T1000 (cell line): ENCODE results near the gene CENPU.
"Not testable (repeated sequence)": the region's sequence is repeated elsewhere in the genome, so short reads cannot be mapped to it uniquely, and the experiment has no call there.

Source experiments
- DNase-seq: peaks from one replicate; lab custom pipeline; 2025; ENCODE audit warnings: mixed read lengths; lab: John Stamatoyannopoulos, UW

CENPU gene

GRCh38 chr4:184751585-184751956, 17.7 kb upstream of the CENPU start:
- DNase-seq: no peak

GRCh38 chr4:184750926-184751584, 17.2 kb upstream of the CENPU start:
- no peak for DNase-seq

GRCh38 chr4:184748251-184748652, 14.4 kb upstream of the CENPU start:
- DNase-seq: no peak

GRCh38 chr4:184747034-184747830, 13.3 kb upstream of the CENPU start:
- no peak for DNase-seq

GRCh38 chr4:184745831-184746795, 12.2 kb upstream of the CENPU start:
- DNase-seq: no peak

GRCh38 chr4:184744236-184744635, 10.3 kb upstream of the CENPU start:
- no peak for DNase-seq

GRCh38 chr4:184743650-184744049, 9.8 kb upstream of the CENPU start:
- DNase-seq: no peak

GRCh38 chr4:184741651-184742050, 7.8 kb upstream of the CENPU start:
- not testable (repeated sequence) for DNase-seq

GRCh38 chr4:184740980-184741391, 7.1 kb upstream of the CENPU start:
- no peak for DNase-seq

- not testable (repeated sequence) for DNase-seq
Observed at GRCh38 chr4:184739575-184739974, 5.7 kb upstream of the CENPU start.

- DNase-seq: no peak
Observed at GRCh38 chr4:184734758-184735157, 862 bp upstream of the CENPU start.

GRCh38 chr4:184732126-184732525, 1.8 kb downstream of the CENPU start:
- DNase-seq: no peak

GRCh38 chr4:184731056-184731455, 2.8 kb downstream of the CENPU start:
- DNase-seq: no peak

GRCh38 chr4:184729946-184730345, 4.0 kb downstream of the CENPU start:
- DNase-seq: no peak

- DNase-seq: no peak
Observed at GRCh38 chr4:184728858-184729257, 5.0 kb downstream of the CENPU start.

GRCh38 chr4:184727430-184727829, 6.5 kb downstream of the CENPU start:
- DNase-seq: no peak

GRCh38 chr4:184722798-184723197, 11.1 kb downstream of the CENPU start:
- no peak for DNase-seq

- DNase-seq: no peak
Observed at GRCh38 chr4:184721254-184721653, 12.6 kb downstream of the CENPU start.

- no peak for DNase-seq
Observed at GRCh38 chr4:184719407-184719806, 14.5 kb downstream of the CENPU start.

- DNase-seq: no peak
Observed at GRCh38 chr4:184715526-184715925, 18.4 kb downstream of the CENPU start.

- DNase-seq: no peak
Observed at GRCh38 chr4:184713887-184714286, 20.0 kb downstream of the CENPU start.

- DNase-seq: no peak
Observed at GRCh38 chr4:184712322-184712721, 21.6 kb downstream of the CENPU start.
